Urothelium cell line (cell line): ENCODE data around the gene NTRK3.
A peak's percentile ranks its signal among the peaks of the same experiment; 100 is the strongest.

ENCODE experiments used
- DNase-seq: peaks from one replicate; pipeline ENCODE4 v3.0.0; 2011; ENCODE audit warnings: low spot score, mixed read lengths
- FAIRE-seq: peaks from 2 replicates; lab custom pipeline; 2011; peaks lifted over from hg19 to GRCh38; lab: Jason Lieb, UNC

Gene NTRK3

GRCh38 chr15:88256279-88257230 is at the start of gene NTRK3:
Gene NTRK3, minus strand, starts transcription at chr15:88256739. Its CDS starts 586 bp downstream, at chr15:88256153.
- DNase-seq, result no peak
- FAIRE-seq, result no peak

- DNase-seq, result peak; percentile 54
- FAIRE-seq, result no peak
Observed at GRCh38 chr15:88303395-88303794, 46.9 kb upstream of the NTRK3 start.

- FAIRE-seq (no peak), DNase-seq (no peak)
Observed at GRCh38 chr15:88302373-88302772, 45.8 kb upstream of the NTRK3 start.

- FAIRE-seq (no peak), DNase-seq (no peak)
Observed at GRCh38 chr15:88301311-88301710, 44.8 kb upstream of the NTRK3 start.

- no peak for FAIRE-seq
- DNase-seq, result no peak
Observed at GRCh38 chr15:88300861-88301260, 44.3 kb upstream of the NTRK3 start.

- DNase-seq (no peak), FAIRE-seq (peak; percentile 50)
Observed at GRCh38 chr15:88300089-88300488, 43.5 kb upstream of the NTRK3 start.

GRCh38 chr15:88299497-88299896 is 43.0 kb upstream of the NTRK3 start:
- no peak for FAIRE-seq
- DNase-seq, result no peak

GRCh38 chr15:88288661-88289060 is 32.1 kb upstream of the NTRK3 start:
- no peak for DNase-seq
- no peak for FAIRE-seq

GRCh38 chr15:88288206-88288605 is 31.7 kb upstream of the NTRK3 start:
- peak; percentile 99 for FAIRE-seq
- DNase-seq, result no peak

GRCh38 chr15:88284318-88284998 is 27.9 kb upstream of the NTRK3 start:
- FAIRE-seq (no peak), DNase-seq (no peak)

GRCh38 chr15:88282614-88283013 is 26.1 kb upstream of the NTRK3 start:
- FAIRE-seq, result no peak
- DNase-seq, result no peak

- no peak for DNase-seq
- FAIRE-seq, result no peak
Observed at GRCh38 chr15:88276821-88277410, 20.4 kb upstream of the NTRK3 start.

GRCh38 chr15:88275804-88276203 is 19.3 kb upstream of the NTRK3 start:
- DNase-seq (no peak), FAIRE-seq (no peak)

- DNase-seq (peak; percentile 88), FAIRE-seq (peak; percentile 87)
Observed at GRCh38 chr15:88274553-88275460, 18.3 kb upstream of the NTRK3 start.

- DNase-seq (no peak), FAIRE-seq (no peak)
Observed at GRCh38 chr15:88272421-88272820, 15.9 kb upstream of the NTRK3 start.

GRCh38 chr15:88269356-88270062 is 13.0 kb upstream of the NTRK3 start:
- FAIRE-seq (no peak), DNase-seq (no peak)

GRCh38 chr15:88267720-88268119 is 11.2 kb upstream of the NTRK3 start:
- no peak for FAIRE-seq
- no peak for DNase-seq

- no peak for FAIRE-seq
- no peak for DNase-seq
Observed at GRCh38 chr15:88266170-88266569, 9.6 kb upstream of the NTRK3 start.

- FAIRE-seq, result no peak
Observed at GRCh38 chr15:88264622-88265021, 8.1 kb upstream of the NTRK3 start.

GRCh38 chr15:88262064-88262463 is 5.5 kb upstream of the NTRK3 start:
- FAIRE-seq, result no peak
- peak; percentile 61 for DNase-seq

More at GRCh38 chr15:88264622-88265021, 8.1 kb upstream of the NTRK3 start:
- no peak for DNase-seq
